Measurements from ENCODE around the gene MICAL3.

The MICAL3 gene

GRCh38 chr22:17786435-17787161 lies 237.8 kb downstream of the MICAL3 start:
- DNase-seq = no peak

GRCh38 chr22:17785185-17786184 lies 238.9 kb downstream of the MICAL3 start:
- DNase-seq = peak; percentile 70

GRCh38 chr22:17784776-17785175 lies 239.6 kb downstream of the MICAL3 start:
- DNase-seq = no peak

GRCh38 chr22:17783773-17784480 lies 240.4 kb downstream of the MICAL3 start:
- no peak for DNase-seq

- DNase-seq = no peak
Measured at GRCh38 chr22:17783312-17783711, 241.0 kb downstream of the MICAL3 start.

- DNase-seq = no peak
Measured at GRCh38 chr22:17782621-17783020, 241.7 kb downstream of the MICAL3 start.

GRCh38 chr22:17782158-17782557 lies 242.2 kb downstream of the MICAL3 start:
- no peak for DNase-seq

- peak; percentile 38 for DNase-seq
Measured at GRCh38 chr22:17781319-17782031, 242.9 kb downstream of the MICAL3 start.

GRCh38 chr22:17780741-17781318 lies 243.5 kb downstream of the MICAL3 start:
- no peak for DNase-seq

- no peak for DNase-seq
Measured at GRCh38 chr22:17780116-17780740, 244.1 kb downstream of the MICAL3 start.

- no peak for DNase-seq
Measured at GRCh38 chr22:17779286-17780115, 244.9 kb downstream of the MICAL3 start.

GRCh38 chr22:17778412-17778976 lies 245.9 kb downstream of the MICAL3 start:
- no peak for DNase-seq

GRCh38 chr22:17777717-17778044 lies 246.7 kb downstream of the MICAL3 start:
- no peak for DNase-seq

GRCh38 chr22:17777005-17777716 lies 247.2 kb downstream of the MICAL3 start:
- peak; percentile 77 for DNase-seq

GRCh38 chr22:17775781-17776465 lies 248.4 kb downstream of the MICAL3 start:
- DNase-seq = no peak

GRCh38 chr22:17774926-17775685 lies 249.3 kb downstream of the MICAL3 start:
- no peak for DNase-seq

GRCh38 chr22:17774206-17774925 lies 250.0 kb downstream of the MICAL3 start, which contains the start of gene BID:
Gene BID, minus strand, starts transcription at chr22:17774469. Its CDS starts 24,353 bp downstream, at chr22:17750116.
- DNase-seq = peak; percentile 39

Measured in central memory CD4-positive, alpha-beta T cell (primary cell).